Measurements from ENCODE around the gene PWWP2B.

- no peak for TF ChIP-seq CTCF (IDR thresholded peaks at IDR 0.05; ENCODE audit: low read length)
- no peak for TF ChIP-seq EZH2 (IDR thresholded peaks at IDR 0.05; ENCODE audit: borderline replicate concordance, low read length)
Observed at GRCh38 chr10:132444877-132445351, 47.9 kb downstream of the PWWP2B start.

Measured in OCI-LY1 (cell line).